DOHH2 (cell line): ENCODE results near the gene PHF10.
"Not testable (repeated sequence)": the region's sequence is repeated elsewhere in the genome, so short reads cannot be mapped to it uniquely, and the experiment has no call there.

Source experiments
- H3F3A ChIP-seq: fragments of 200-600 bp; sonication (generic), shearing (Covaris generic); 2 replicates; pipeline ENCODE4 v1.6.0; 2016; ENCODE audit warnings: antibody characterized with exemption, mild to moderate bottlenecking; ENCODE audit not compliant: control insufficient read depth, insufficient read depth
- H3K27ac ChIP-seq: fragments of 200-600 bp; sonication (generic); 2 replicates; pipeline ENCODE4 v1.5.1; 2014; ENCODE audit warnings: low read depth, mild to moderate bottlenecking, low read length, moderate library complexity
- H3K27me3 ChIP-seq: fragments of 200-600 bp; sonication (generic); 2 replicates; pipeline ENCODE4 v1.6.1; 2014; ENCODE audit warnings: mild to moderate bottlenecking, low read length, mixed read lengths; ENCODE audit not compliant: control insufficient read depth
- H3K36me3 ChIP-seq: fragments of 200-600 bp; sonication (generic); 2 replicates; pipeline ENCODE4 v1.6.1; 2014; ENCODE audit warnings: mild to moderate bottlenecking, low read length, moderate library complexity, mixed read lengths; ENCODE audit not compliant: control insufficient read depth
- H3K4me1 ChIP-seq: fragments of 200-600 bp; sonication (generic); 2 replicates; pipeline ENCODE4 v1.6.1; 2014; ENCODE audit warnings: mild to moderate bottlenecking, low read length, mixed read lengths; ENCODE audit not compliant: control insufficient read depth
- H3K4me2 ChIP-seq: fragments of 200-600 bp; sonication (generic); 2 replicates; pipeline ENCODE4 v1.6.0; 2014; ENCODE audit warnings: mild to moderate bottlenecking, low read length, moderate library complexity
- H3K4me3 ChIP-seq: fragments of 200-600 bp; sonication (generic); 2 replicates; pipeline ENCODE4 v1.5.1; 2014; ENCODE audit warnings: mild to moderate bottlenecking, low read length, mixed read lengths
- H3K79me2 ChIP-seq: fragments of 200-600 bp; sonication (generic); 2 replicates; pipeline ENCODE4 v1.6.1; 2014; ENCODE audit warnings: mild to moderate bottlenecking, low read length, mixed read lengths; ENCODE audit not compliant: control insufficient read depth
- H3K9me2 ChIP-seq: fragments of 200-600 bp; sonication (generic); replicated peaks from 2 replicates; pipeline ENCODE4 v1.6.1; 2014; ENCODE audit warnings: mild to moderate bottlenecking, low read length, mixed read lengths; ENCODE audit not compliant: control insufficient read depth
- H3K9me3 ChIP-seq: fragments of 200-600 bp; sonication (generic); 2 replicates; pipeline ENCODE4 v1.6.1; 2014; ENCODE audit warnings: antibody characterized with exemption, low read length, mixed read lengths; ENCODE audit not compliant: control insufficient read depth, insufficient read depth
- H4K20me1 ChIP-seq: fragments of 200-600 bp; sonication (generic); 2 replicates; pipeline ENCODE4 v1.6.0; 2014; ENCODE audit warnings: low read depth, mild to moderate bottlenecking, antibody characterized with exemption, low read length, moderate library complexity; ENCODE audit not compliant: control insufficient read depth, insufficient read depth
- CTCF ChIP-seq: fragments of 200-600 bp; sonication (generic); IDR thresholded peaks from one replicate; pipeline ENCODE4 v1.5.1; 2014; ENCODE audit warnings: antibody characterized with exemption, mild to moderate bottlenecking, low read depth, low read length; ENCODE audit not compliant: poor library complexity, severe bottlenecking
- EZH2phosphoT487 ChIP-seq: fragments of 200-600 bp; sonication (generic); IDR thresholded peaks from 2 replicates; pipeline ENCODE4 v1.6.1; 2017; ENCODE audit warnings: borderline replicate concordance, mild to moderate bottlenecking, antibody characterized with exemption, low read length, moderate library complexity, mixed read lengths

Gene PHF10

GRCh38 chr6:169701954-169702839 is 22.1 kb downstream of the PHF10 start, which contains the start of the genes C6orf120 and WDR27:
C6orf120 (plus strand) TSS chr6:169702126; CDS start chr6:169702460, 334 bp downstream.
WDR27 (minus strand) TSS chr6:169702029; CDS start chr6:169689005, 13,024 bp downstream.
- no peak for TF ChIP-seq EZH2phosphoT487
- TF ChIP-seq CTCF: no peak
- peaks cover 77% of the 10 kb centered on the region for H3K36me3 ChIP-seq
- H3K4me1 ChIP-seq: peaks cover 50% of the 10 kb centered on the region
- peak within 1 kb of the TSS; percentile 66 for H3K4me2 ChIP-seq
- peak within 1 kb of the TSS; percentile 59 for H3K27ac ChIP-seq
- H3K9me2 ChIP-seq: no peaks in the 10 kb centered on the region
- peaks cover 90% of the 10 kb centered on the region for H3K79me2 ChIP-seq
- peaks cover 10% of the 10 kb centered on the region for H4K20me1 ChIP-seq
- no peaks in the 10 kb centered on the region for H3K27me3 ChIP-seq
- H3K9me3 ChIP-seq: no peaks in the 10 kb centered on the region
- H3K4me3 ChIP-seq: peak within 1 kb of the TSS; percentile 84
- peaks cover 4% of the 10 kb centered on the region; the same call in 1 of the 2 replicates for H3F3A ChIP-seq

- Histone ChIP-seq H4K20me1 (peaks cover 10% of the 10 kb centered on the region), H3K4me1 (peaks cover 42% of the 10 kb centered on the region), H3K36me3 (peaks cover 71% of the 10 kb centered on the region), H3K9me3 (no peaks in the 10 kb centered on the region), H3K27me3 (no peaks in the 10 kb centered on the region), H3F3A (no peaks in the 10 kb centered on the region), H3K4me3 (peak overlapping the region; percentile 84), H3K27ac (peak overlapping the region; percentile 59), H3K9me2 (no peaks in the 10 kb centered on the region), H3K79me2 (peaks cover 87% of the 10 kb centered on the region), H3K4me2 (peak overlapping the region; percentile 66)
- TF ChIP-seq CTCF: peak; percentile 2
- no peak for TF ChIP-seq EZH2phosphoT487
These were observed 22.9 kb downstream of the PHF10 start for GRCh38 chr6:169701311-169701953.

GRCh38 chr6:169700296-169700695 is 24.0 kb downstream of the PHF10 start:
- Histone ChIP-seq H3F3A (no peaks in the 10 kb centered on the region), H3K36me3 (peaks cover 65% of the 10 kb centered on the region), H3K4me1 (peaks cover 31% of the 10 kb centered on the region), H3K27me3 (no peaks in the 10 kb centered on the region), H3K9me3 (no peaks in the 10 kb centered on the region), H3K9me2 (no peaks in the 10 kb centered on the region), H4K20me1 (peaks cover 7% of the 10 kb centered on the region), H3K4me3 (peak overlapping the region; percentile 84), H3K4me2 (peak overlapping the region; percentile 66), H3K27ac (no peak overlapping the region), H3K79me2 (peaks cover 85% of the 10 kb centered on the region)
- TF ChIP-seq EZH2phosphoT487: no peak

GRCh38 chr6:169697115-169697514 is 27.2 kb downstream of the PHF10 start:
- peak; percentile 26 for TF ChIP-seq CTCF
- not testable (repeated sequence) for H3K9me2 ChIP-seq, H3F3A ChIP-seq, H3K27ac ChIP-seq, H4K20me1 ChIP-seq, H3K27me3 ChIP-seq, H3K4me3 ChIP-seq, H3K4me2 ChIP-seq, H3K9me3 ChIP-seq
- Histone ChIP-seq H3K4me1 (peaks cover 11% of the 10 kb centered on the region), H3K36me3 (peaks cover 46% of the 10 kb centered on the region), H3K79me2 (peaks cover 80% of the 10 kb centered on the region)
